K562 (cell line): ENCODE results near the gene CSNK1G2. TPM values are rescaled to one million over a fixed set of nuclear protein-coding genes. Genes with fewer than 3 reads are reported as not detected.
A peak's percentile ranks its signal among the peaks of the same experiment; 100 is the strongest.

ENCODE experiments used
- ATF7 ChIP-seq: fragments of 450-650 bp; IDR thresholded peaks from 2 replicates; pipeline ENCODE4 v1.7.1; 2014; ENCODE audit warnings: mild to moderate bottlenecking, moderate library complexity
- CREBBP ChIP-seq: IDR thresholded peaks from one replicate; pipeline ENCODE4 v1.6.1; 2012; ENCODE audit warnings: low read depth, mild to moderate bottlenecking, control low read depth, inconsistent platforms, low read length
- HBP1 ChIP-seq: fragments of 450-650 bp; formaldehyde crosslinking; IDR thresholded peaks from 2 replicates; pipeline ENCODE4 v1.4.0; 2022; ENCODE audit warnings: missing genetic modification characterization
- HIVEP1 ChIP-seq: fragments of 250-450 bp; sonication (Bioruptor Pico); IDR thresholded peaks from 2 replicates; pipeline ENCODE4 v1.4.0; 2020; ENCODE audit warnings: mild to moderate bottlenecking
- MAX ChIP-seq: sonication (generic); formaldehyde crosslinking; IDR thresholded peaks from 2 replicates; pipeline ENCODE4 v1.9.0; 2022; ENCODE audit warnings: mild to moderate bottlenecking, missing genetic modification reagents
- MTA1 ChIP-seq: fragments of 450-650 bp; IDR thresholded peaks from 2 replicates; pipeline ENCODE4 v1.6.1; 2017; ENCODE audit warnings: borderline replicate concordance
- MXD1 ChIP-seq: fragments of 250-450 bp; sonication (Bioruptor Pico); IDR thresholded peaks from 2 replicates; pipeline ENCODE4 v1.8.0; 2021; ENCODE audit warnings: borderline replicate concordance, mild to moderate bottlenecking, moderate library complexity; ENCODE audit not compliant: poor library complexity, severe bottlenecking
- NFXL1 ChIP-seq: fragments of 450-650 bp; formaldehyde crosslinking; IDR thresholded peaks from 2 replicates; pipeline ENCODE4 v1.4.0; 2021; ENCODE audit warnings: mild to moderate bottlenecking
- NR1H2 ChIP-seq: sonication (generic); formaldehyde crosslinking; IDR thresholded peaks from 2 replicates; pipeline ENCODE4 v1.4.0; 2020; ENCODE audit warnings: mild to moderate bottlenecking, missing genetic modification reagents
- PURB ChIP-seq: sonication (generic); formaldehyde crosslinking; IDR thresholded peaks from 2 replicates; pipeline ENCODE4 v1.9.0; 2021; ENCODE audit warnings: low read depth, mild to moderate bottlenecking, missing genetic modification reagents
- RBBP5 ChIP-seq: fragments of 200-600 bp; sonication (generic); IDR thresholded peaks from 2 replicates; pipeline ENCODE4 v1.6.1; 2012; ENCODE audit warnings: borderline replicate concordance, mild to moderate bottlenecking, low read length, control low read depth, inconsistent platforms; ENCODE audit not compliant: insufficient read depth, poor library complexity, severe bottlenecking
- RBM22 ChIP-seq: fragments of 200-400 bp; formaldehyde crosslinking; IDR thresholded peaks from 2 replicates; pipeline ENCODE4 v1.6.1; 2018; ENCODE audit warnings: low read length, low read depth; ENCODE audit not compliant: poor library complexity, severe bottlenecking
- SP1 ChIP-seq: sonication (generic); formaldehyde crosslinking; IDR thresholded peaks from 2 replicates; pipeline ENCODE4 v1.8.1; 2022; ENCODE audit warnings: mild to moderate bottlenecking, missing genetic modification reagents
- TCF7 ChIP-seq: sonication (generic); IDR thresholded peaks from 2 replicates; pipeline ENCODE4 v1.6.1; 2016; ENCODE audit warnings: antibody characterized with exemption, borderline replicate concordance
- TCFL5 ChIP-seq: fragments of 250-450 bp; sonication (Bioruptor Pico); conservative IDR thresholded peaks from 2 replicates; pipeline ENCODE4 v1.6.1; 2021; ENCODE audit warnings: mild to moderate bottlenecking, moderate library complexity, matching md5 sums
- ZBED1 ChIP-seq: IDR thresholded peaks from 2 replicates; pipeline ENCODE4 v1.6.1; 2014
- ZNF165 ChIP-seq: fragments of 250-450 bp; sonication (Bioruptor Pico); IDR thresholded peaks from 2 replicates; pipeline ENCODE4 v1.4.0; 2020; ENCODE audit warnings: borderline replicate concordance
- ZNF24 ChIP-seq: fragments of 450-650 bp; IDR thresholded peaks from 2 replicates; pipeline ENCODE4 v1.6.1; 2016
- ZNF347 ChIP-seq: fragments of 450-650 bp; formaldehyde crosslinking; IDR thresholded peaks from 2 replicates; pipeline ENCODE4 v1.4.0; 2020; ENCODE audit warnings: low read depth, mild to moderate bottlenecking, moderate library complexity
- ZNF408 ChIP-seq: fragments of 250-450 bp; sonication (Bioruptor Pico); IDR thresholded peaks from 2 replicates; pipeline ENCODE4 v1.4.0; 2020; ENCODE audit warnings: low read depth, mild to moderate bottlenecking, moderate library complexity
- ZNF518B ChIP-seq: fragments of 250-450 bp; sonication (Bioruptor Pico); IDR thresholded peaks from 2 replicates; pipeline ENCODE4 v1.5.0; 2021; ENCODE audit warnings: mild to moderate bottlenecking, moderate library complexity
- ZNF778 ChIP-seq: fragments of 450-650 bp; formaldehyde crosslinking; IDR thresholded peaks from 2 replicates; pipeline ENCODE4 v1.4.0; 2020; ENCODE audit warnings: mild to moderate bottlenecking, moderate library complexity
- ZNF785 ChIP-seq: fragments of 250-450 bp; sonication (Bioruptor Pico); IDR thresholded peaks from 2 replicates; pipeline ENCODE4 v1.4.0; 2020; ENCODE audit warnings: mild to moderate bottlenecking
- polyA plus RNA-seq, 8 experiments: library from polyadenylated mRNA; depleted of rRNA in 4 of 8; stranded (reverse) in 5 of 8; unstranded in 3 of 8; fragments of >200 nt; fragmentation: Nextera tagmentation in 2 of 8; fragmentation: Illumina TruSeq in 1 of 8; extraction: Ambion mirVana in 2 of 8; extraction: Trizol in 1 of 8; gene quantifications; 2 replicates each; pipeline versions ENCODE4 v1.2.1 to v1.2.3, GENCODE V29; 2011 to 2014; ENCODE audit warnings: inconsistent platforms in 1 of 8, missing spikeins in 1 of 8
- total RNA-seq, 7 experiments: library from RNA; depleted of rRNA in 6 of 7; stranded (reverse); fragments of >200 nt in 6 of 7; fragmentation: Illumina TruSeq in 2 of 7; extraction: Trizol in 2 of 7; gene quantifications; 2 replicates each; pipeline versions ENCODE4 v1.2.1 to v1.2.3, GENCODE V29; 2011 to 2021; ENCODE audit warnings: low replicate concordance in 1 of 7

The CSNK1G2 gene
- total and polyA plus RNA-seq, 9 of the 15 experiments (the other 6 are each of a cell fraction or from before 2014, with no cell fraction given) = 0.48 to 119 (median 49.5) TPM

GRCh38 chr19:1905110-1905862 lies 35.7 kb upstream of the CSNK1G2 start, which contains the start of the genes ADAT3 and SCAMP4 (continued):
- TF ChIP-seq ZNF518B = no peak
- no peak for TF ChIP-seq RBM22
- no peak for TF ChIP-seq ZNF24
- no peak for TF ChIP-seq NFXL1 (CRISPR knock-in tag)
- peak; percentile 81 for TF ChIP-seq ATF7
- no peak; the same call in 1 of the 2 replicates for TF ChIP-seq NR1H2 (CRISPR knock-in tag)
- no peak for TF ChIP-seq ZNF778 (CRISPR knock-in tag)
- no peak for TF ChIP-seq ZNF785 (CRISPR knock-in tag)
- no peak for TF ChIP-seq MTA1
- peak; percentile 99 for TF ChIP-seq SP1 (CRISPR knock-in tag)
- TF ChIP-seq ZBED1 = no peak
- no peak for TF ChIP-seq HBP1 (CRISPR knock-in tag)
- peak; percentile 73 for TF ChIP-seq RBBP5
- no peak for TF ChIP-seq CREBBP
- no peak for TF ChIP-seq HIVEP1
- peak; percentile 79 for TF ChIP-seq MAX (CRISPR knock-in tag)
- peak; percentile 8; the same call in 1 of the 2 replicates for TF ChIP-seq TCF7
- no peak for TF ChIP-seq TCFL5
- TF ChIP-seq ZNF347 (CRISPR knock-in tag) = no peak
- TF ChIP-seq MXD1 = no peak
- no peak for TF ChIP-seq PURB (CRISPR knock-in tag)
- TF ChIP-seq ZNF165 (CRISPR knock-in tag) = no peak
- TF ChIP-seq ZNF408 (CRISPR knock-in tag) = no peak
